ENCODE measurements around the gene COMMD8. TPM values are rescaled to one million over a fixed set of nuclear protein-coding genes. Genes with fewer than 3 reads are reported as not detected.

The COMMD8 gene
- total RNA-seq, 1 experiment from 2014 or later: 21.1 TPM

GRCh38 chr4:47500776-47501175, 37.3 kb upstream of the COMMD8 start:
- TF ChIP-seq CTCF (IDR thresholded peaks at IDR 0.05; ENCODE audit: unreplicated experiment): no peak
- no peak for DNase-seq (ENCODE audit: unreplicated experiment)
- Mint-ChIP-seq H3K36me3 (ENCODE audit: insufficient read depth, unreplicated experiment) (no peaks in the 10 kb centered on the region), H3K9me3 (ENCODE audit: unreplicated experiment) (no peaks in the 10 kb centered on the region), H3K4me3 (ENCODE audit: unreplicated experiment) (no peak overlapping the region), H3K4me1 (ENCODE audit: insufficient read depth, unreplicated experiment) (no peaks in the 10 kb centered on the region), H3K27ac (ENCODE audit: low read depth, unreplicated experiment) (no peak overlapping the region), H3K27me3 (ENCODE audit: insufficient read depth, unreplicated experiment) (no peaks in the 10 kb centered on the region)
- no TSS peak for BruUV-seq (replicated peaks)
- CTCF ChIA-PET: interaction anchor here (0.6 to 1.1 kb wide), 2 partner anchors 108 to 125 kb away, joined by 3 read pairs; no protein-coding TSS in a partner anchor
- intact Hi-C loops (cut with micrococcal nuclease): no loop called here
- POLR2A ChIA-PET: interaction anchor here (1.2 kb wide), 1 partner anchor 16 kb away, joined by 5 read pairs; the partner anchor contains the start of gene ATP10D

GRCh38 chr4:47499700-47500099, 36.2 kb upstream of the COMMD8 start:
- ChIA-PET POLR2A (interaction anchor here (0.7 kb wide), 1 partner anchor 10 kb away, joined by 3 read pairs; no protein-coding TSS in a partner anchor), CTCF (interaction anchor here (1.1 kb wide), 1 partner anchor 109 kb away, joined by 3 read pairs; no protein-coding TSS in a partner anchor)
- DNase-seq (ENCODE audit: unreplicated experiment): no peak
- Mint-ChIP-seq H3K27ac (ENCODE audit: low read depth, unreplicated experiment) (no peak overlapping the region), H3K4me3 (ENCODE audit: unreplicated experiment) (no peak overlapping the region), H3K36me3 (ENCODE audit: insufficient read depth, unreplicated experiment) (no peaks in the 10 kb centered on the region), H3K4me1 (ENCODE audit: insufficient read depth, unreplicated experiment) (no peaks in the 10 kb centered on the region), H3K9me3 (ENCODE audit: unreplicated experiment) (no peaks in the 10 kb centered on the region), H3K27me3 (ENCODE audit: insufficient read depth, unreplicated experiment) (no peaks in the 10 kb centered on the region)
- BruUV-seq (replicated peaks): no TSS peak
- intact Hi-C loops (cut with micrococcal nuclease): no loop called here
- TF ChIP-seq CTCF (IDR thresholded peaks at IDR 0.05; ENCODE audit: unreplicated experiment): no peak

- no peaks in the 10 kb centered on the region for H3K9me3 Mint-ChIP-seq (ENCODE audit: unreplicated experiment)
- ChIA-PET CTCF (interaction anchor here (0.7 kb wide), 1 partner anchor 9 kb away, joined by 3 read pairs; no protein-coding TSS in a partner anchor), POLR2A (no interaction called here)
- no peak overlapping the region for H3K4me3 Mint-ChIP-seq (ENCODE audit: unreplicated experiment)
- H3K27me3 Mint-ChIP-seq (ENCODE audit: insufficient read depth, unreplicated experiment): no peaks in the 10 kb centered on the region
- H3K36me3 Mint-ChIP-seq (ENCODE audit: insufficient read depth, unreplicated experiment): no peaks in the 10 kb centered on the region
- no peak for DNase-seq (ENCODE audit: unreplicated experiment)
- no TSS peak for BruUV-seq (replicated peaks)
- no peaks in the 10 kb centered on the region for H3K4me1 Mint-ChIP-seq (ENCODE audit: insufficient read depth, unreplicated experiment)
- H3K27ac Mint-ChIP-seq (ENCODE audit: low read depth, unreplicated experiment): no peak overlapping the region
- intact Hi-C loops (cut with micrococcal nuclease): no loop called here
- TF ChIP-seq CTCF (IDR thresholded peaks at IDR 0.05; ENCODE audit: unreplicated experiment): no peak
These were observed 35.4 kb upstream of the COMMD8 start for GRCh38 chr4:47498899-47499298.

- no peak for TF ChIP-seq CTCF (IDR thresholded peaks at IDR 0.05; ENCODE audit: unreplicated experiment)
- Mint-ChIP-seq H3K4me3 (ENCODE audit: unreplicated experiment) (no peak overlapping the region), H3K9me3 (ENCODE audit: unreplicated experiment) (no peaks in the 10 kb centered on the region), H3K36me3 (ENCODE audit: insufficient read depth, unreplicated experiment) (peaks cover 6% of the 10 kb centered on the region), H3K27ac (ENCODE audit: low read depth, unreplicated experiment) (no peak overlapping the region), H3K4me1 (ENCODE audit: insufficient read depth, unreplicated experiment) (peaks cover 8% of the 10 kb centered on the region), H3K27me3 (ENCODE audit: insufficient read depth, unreplicated experiment) (no peaks in the 10 kb centered on the region)
- CTCF ChIA-PET: interaction anchor here (0.6 to 2.4 kb wide), 5 partner anchors 9 to 151 kb away, joined by 3 to 8 read pairs (median 3); partner anchors contain the start of genes ATP10D and COMMD8
- intact Hi-C loops (cut with micrococcal nuclease): no loop called here
- DNase-seq (ENCODE audit: unreplicated experiment): no peak
- BruUV-seq (replicated peaks): no TSS peak
- POLR2A ChIA-PET: interaction anchor here (0.6 to 1.9 kb wide), 4 partner anchors 8 to 13 kb away, joined by 3 to 6 read pairs (median 4); partner anchors contain the start of gene ATP10D
These were observed 30.6 kb upstream of the COMMD8 start for GRCh38 chr4:47494124-47494430.

All from MCF 10A (cell line).